ENCODE data around the gene SHISA9. TPM values are rescaled to one million over a fixed set of nuclear protein-coding genes. Genes with fewer than 3 reads are reported as not detected.

SHISA9 gene
- total RNA-seq, 2 experiments from 2014 or later, result 0.02 TPM; not detected in 1

GRCh38 chr16:12998361-12999085, 97.1 kb downstream of the SHISA9 start:
- Mint-ChIP-seq H3K27me3 (peaks cover 5% of the 10 kb centered on the region), H3K4me1 (no peaks in the 10 kb centered on the region), H3K27ac (no peak overlapping the region), H3K9me3 (ENCODE audit: low read depth) (no peaks in the 10 kb centered on the region), H3K36me3 (ENCODE audit: low read depth) (no peaks in the 10 kb centered on the region), H3K4me3 (no peak overlapping the region)
- CTCF ChIA-PET, result no interaction called here
- ATAC-seq, result no peak
- intact Hi-C loops (cut with DNase I, micrococcal nuclease), result no loop called here
- POLR2A ChIA-PET, result no interaction called here
- DNase-seq, result no peak

DNA sequence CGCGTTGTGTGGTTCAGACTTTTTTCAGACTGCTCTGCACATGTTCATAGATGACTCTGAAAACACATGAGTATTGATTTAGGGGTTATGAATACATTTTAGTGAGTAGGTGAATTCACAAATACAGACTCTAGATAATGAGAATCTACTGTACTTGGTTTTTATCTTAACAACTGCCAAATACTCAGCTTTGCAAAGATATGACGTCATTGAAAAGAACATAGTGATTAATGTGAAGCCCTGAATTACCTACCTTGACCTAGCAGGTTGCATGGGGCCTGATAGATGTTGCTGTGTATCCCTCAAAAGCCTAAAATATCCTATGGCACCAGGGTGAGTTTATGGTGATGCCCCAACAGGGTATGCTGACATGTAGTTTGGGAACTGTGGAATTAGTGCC, 98.0 kb downstream of the SHISA9 start:
- intact Hi-C loops (cut with DNase I, micrococcal nuclease), result no loop called here
- H3K4me3 Mint-ChIP-seq, result no peak overlapping the region
- H3K27me3 Mint-ChIP-seq, result peaks cover 5% of the 10 kb centered on the region
- ATAC-seq (no peak), DNase-seq (no peak)
- H3K9me3 Mint-ChIP-seq (ENCODE audit: low read depth), result no peaks in the 10 kb centered on the region
- ChIA-PET CTCF (no interaction called here), POLR2A (no interaction called here)
- H3K36me3 Mint-ChIP-seq (ENCODE audit: low read depth), result no peaks in the 10 kb centered on the region
- H3K4me1 Mint-ChIP-seq, result no peaks in the 10 kb centered on the region
- H3K27ac Mint-ChIP-seq, result no peak overlapping the region

GRCh38 chr16:13005721-13006247, 104.4 kb downstream of the SHISA9 start:
- intact Hi-C loops (cut with DNase I, micrococcal nuclease), result no loop called here
- CTCF ChIA-PET, result no interaction called here
- no peak for DNase-seq
- peaks cover 5% of the 10 kb centered on the region for H3K27me3 Mint-ChIP-seq
- no peak overlapping the region for H3K27ac Mint-ChIP-seq
- H3K4me3 Mint-ChIP-seq, result no peak overlapping the region
- H3K4me1 Mint-ChIP-seq, result no peaks in the 10 kb centered on the region
- no peaks in the 10 kb centered on the region for H3K36me3 Mint-ChIP-seq (ENCODE audit: low read depth)
- POLR2A ChIA-PET, result no interaction called here
- H3K9me3 Mint-ChIP-seq (ENCODE audit: low read depth), result peaks cover 3% of the 10 kb centered on the region
- ATAC-seq, result no peak

DNA sequence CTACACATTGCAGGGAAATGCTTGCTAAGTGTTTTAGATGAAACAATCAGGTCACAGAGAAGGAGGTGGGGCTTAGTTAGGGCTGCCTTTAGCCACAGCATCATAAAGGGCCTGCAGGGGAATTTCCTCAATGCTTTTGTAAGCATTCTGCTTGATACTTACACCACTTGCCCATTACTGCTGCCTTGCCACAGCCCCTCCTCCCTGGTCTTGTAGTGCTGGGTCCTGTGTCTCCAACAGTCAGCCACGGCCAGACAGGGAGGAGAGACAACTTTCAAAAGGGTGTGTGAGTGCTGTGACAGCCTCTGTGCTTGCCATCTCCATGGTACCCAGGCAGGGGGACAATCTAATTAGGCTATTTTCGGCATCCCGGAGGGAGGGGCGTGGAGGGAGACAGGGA, 111.2 kb downstream of the SHISA9 start:
- ATAC-seq (no peak), DNase-seq (no peak)
- POLR2A ChIA-PET, result no interaction called here
- intact Hi-C loops (cut with DNase I, micrococcal nuclease), result no loop called here
- Mint-ChIP-seq H3K36me3 (ENCODE audit: low read depth) (no peaks in the 10 kb centered on the region), H3K9me3 (ENCODE audit: low read depth) (no peaks in the 10 kb centered on the region), H3K27me3 (peaks cover 4% of the 10 kb centered on the region), H3K4me3 (no peak overlapping the region), H3K27ac (no peak overlapping the region), H3K4me1 (no peaks in the 10 kb centered on the region)
- CTCF ChIA-PET, result no interaction called here

- Mint-ChIP-seq H3K4me3 (no peak overlapping the region), H3K9me3 (ENCODE audit: low read depth) (no peaks in the 10 kb centered on the region), H3K27me3 (peaks cover 4% of the 10 kb centered on the region), H3K27ac (no peak overlapping the region), H3K36me3 (ENCODE audit: low read depth) (no peaks in the 10 kb centered on the region), H3K4me1 (no peaks in the 10 kb centered on the region)
- ChIA-PET CTCF (no interaction called here), POLR2A (no interaction called here)
- intact Hi-C loops (cut with DNase I, micrococcal nuclease), result no loop called here
- DNase-seq (no peak), ATAC-seq (no peak)
These were observed 111.6 kb downstream of the SHISA9 start for GRCh38 chr16:13013043-13013442.

DNA sequence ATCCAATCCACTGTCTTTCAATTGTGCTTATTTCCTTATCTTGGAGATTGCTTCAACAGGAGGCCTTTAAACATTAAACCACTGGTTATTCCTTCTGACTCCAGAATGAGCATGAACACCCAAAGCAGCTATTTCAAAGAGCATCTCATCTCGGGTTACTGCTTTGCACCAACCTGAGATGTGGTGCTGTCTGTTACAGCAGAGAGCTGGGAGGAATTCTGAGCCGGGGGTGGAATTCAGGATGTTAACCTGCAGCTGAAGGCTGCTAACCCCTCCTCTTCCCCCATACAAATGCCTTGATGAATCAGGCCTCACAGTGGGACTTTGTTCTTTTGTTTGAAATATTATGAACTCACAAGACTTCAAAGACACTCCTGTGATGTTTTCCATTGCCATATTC, 113.1 kb downstream of the SHISA9 start:
- H3K9me3 Mint-ChIP-seq (ENCODE audit: low read depth), result no peaks in the 10 kb centered on the region
- ATAC-seq (no peak), DNase-seq (no peak)
- no peaks in the 10 kb centered on the region for H3K4me1 Mint-ChIP-seq
- H3K36me3 Mint-ChIP-seq (ENCODE audit: low read depth), result no peaks in the 10 kb centered on the region
- CTCF ChIA-PET, result no interaction called here
- peaks cover 6% of the 10 kb centered on the region for H3K27me3 Mint-ChIP-seq
- no peak overlapping the region for H3K27ac Mint-ChIP-seq
- intact Hi-C loops (cut with DNase I, micrococcal nuclease), result no loop called here
- POLR2A ChIA-PET, result no interaction called here
- H3K4me3 Mint-ChIP-seq, result no peak overlapping the region

GRCh38 chr16:13018026-13018425, 116.6 kb downstream of the SHISA9 start:
- no peak overlapping the region for H3K4me3 Mint-ChIP-seq
- intact Hi-C loops (cut with DNase I, micrococcal nuclease), result no loop called here
- H3K27me3 Mint-ChIP-seq, result peaks cover 6% of the 10 kb centered on the region
- peaks cover 2% of the 10 kb centered on the region for H3K9me3 Mint-ChIP-seq (ENCODE audit: low read depth)
- ATAC-seq, result no peak
- H3K27ac Mint-ChIP-seq, result no peak overlapping the region
- no peaks in the 10 kb centered on the region for H3K36me3 Mint-ChIP-seq (ENCODE audit: low read depth)
- ChIA-PET CTCF (no interaction called here), POLR2A (no interaction called here)
- no peaks in the 10 kb centered on the region for H3K4me1 Mint-ChIP-seq
- no peak for DNase-seq

DNA sequence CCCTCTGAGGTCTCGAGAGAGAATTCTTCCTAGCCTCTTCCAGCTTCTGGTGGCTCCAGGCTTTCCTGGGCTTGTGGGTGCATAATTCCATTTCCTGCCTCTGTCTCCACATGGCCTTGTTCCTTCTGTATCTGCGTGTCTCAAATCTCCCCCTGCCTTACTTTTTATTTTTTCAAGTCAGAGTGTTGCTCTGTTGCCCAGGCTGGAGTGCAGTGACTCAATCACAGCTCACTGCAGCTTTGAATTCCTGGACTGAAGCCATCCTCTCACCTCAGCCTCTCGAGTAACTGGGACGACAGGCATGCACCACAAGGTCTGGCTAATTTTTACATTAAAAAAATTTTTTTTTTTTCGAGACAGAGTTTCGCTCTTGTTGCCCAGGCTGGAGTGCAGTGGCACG, 120.6 kb downstream of the SHISA9 start:
- Mint-ChIP-seq H3K4me1 (no peaks in the 10 kb centered on the region), H3K36me3 (ENCODE audit: low read depth) (no peaks in the 10 kb centered on the region), H3K27ac (no peak overlapping the region), H3K27me3 (peaks cover 6% of the 10 kb centered on the region), H3K9me3 (ENCODE audit: low read depth) (peaks cover 8% of the 10 kb centered on the region), H3K4me3 (no peak overlapping the region)
- ChIA-PET CTCF (no interaction called here), POLR2A (no interaction called here)
- intact Hi-C loops (cut with DNase I, micrococcal nuclease), result no loop called here
- ATAC-seq, result no peak
- DNase-seq, result no peak

DNA sequence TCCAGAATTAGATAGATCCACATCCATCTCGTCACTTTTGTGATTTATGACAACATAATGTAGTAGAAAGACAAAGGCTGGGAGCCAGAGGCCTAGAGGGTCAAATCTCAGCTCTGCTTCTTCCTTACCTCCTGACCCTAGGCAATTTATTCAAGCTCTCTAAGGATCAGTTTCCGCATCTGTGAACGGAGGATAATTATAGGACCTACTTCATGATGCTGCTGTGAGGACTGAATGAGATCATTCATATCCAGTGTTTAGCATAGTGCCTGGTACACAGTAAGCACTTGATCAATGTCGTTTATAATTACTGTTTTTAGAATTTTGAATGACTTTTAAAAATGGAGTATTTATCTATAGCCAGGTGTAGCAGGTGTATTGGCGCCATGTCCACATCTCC, 128.4 kb downstream of the SHISA9 start:
- H3K9me3 Mint-ChIP-seq (ENCODE audit: low read depth), result peaks cover 10% of the 10 kb centered on the region
- DNase-seq (no peak), ATAC-seq (no peak)
- H3K27me3 Mint-ChIP-seq, result peaks cover 2% of the 10 kb centered on the region
- intact Hi-C loops (cut with DNase I, micrococcal nuclease), result no loop called here
- no peaks in the 10 kb centered on the region for H3K36me3 Mint-ChIP-seq (ENCODE audit: low read depth)
- no peaks in the 10 kb centered on the region for H3K4me1 Mint-ChIP-seq
- POLR2A ChIA-PET, result no interaction called here
- CTCF ChIA-PET, result no interaction called here
- H3K27ac Mint-ChIP-seq, result no peak overlapping the region
- no peak overlapping the region for H3K4me3 Mint-ChIP-seq

DNA sequence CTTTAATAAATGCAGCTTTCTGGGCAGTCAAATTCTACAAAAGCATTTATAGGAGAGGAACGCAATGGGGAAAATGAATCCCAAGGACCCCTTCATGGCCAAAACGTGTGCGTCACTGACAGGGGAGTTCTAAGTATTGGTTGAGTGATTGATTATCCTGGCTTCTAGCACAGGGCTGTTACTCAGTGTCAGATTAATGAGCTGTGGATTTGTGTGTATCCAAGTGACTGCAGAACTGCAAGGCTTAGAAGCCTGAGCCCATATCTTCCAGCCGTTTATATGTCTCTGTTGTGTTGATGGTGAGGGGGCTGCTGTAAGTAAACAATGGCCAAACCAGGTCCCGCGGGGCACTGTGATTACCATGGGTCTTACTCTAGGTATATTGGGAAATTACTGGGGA, 129.4 kb downstream of the SHISA9 start:
- Mint-ChIP-seq H3K4me1 (no peaks in the 10 kb centered on the region), H3K9me3 (ENCODE audit: low read depth) (peaks cover 10% of the 10 kb centered on the region), H3K27ac (no peak overlapping the region), H3K27me3 (peaks cover 2% of the 10 kb centered on the region), H3K4me3 (no peak overlapping the region), H3K36me3 (ENCODE audit: low read depth) (no peaks in the 10 kb centered on the region)
- CTCF ChIA-PET, result no interaction called here
- intact Hi-C loops (cut with DNase I, micrococcal nuclease), result no loop called here
- DNase-seq (no peak), ATAC-seq (no peak)
- POLR2A ChIA-PET, result no interaction called here

DNA sequence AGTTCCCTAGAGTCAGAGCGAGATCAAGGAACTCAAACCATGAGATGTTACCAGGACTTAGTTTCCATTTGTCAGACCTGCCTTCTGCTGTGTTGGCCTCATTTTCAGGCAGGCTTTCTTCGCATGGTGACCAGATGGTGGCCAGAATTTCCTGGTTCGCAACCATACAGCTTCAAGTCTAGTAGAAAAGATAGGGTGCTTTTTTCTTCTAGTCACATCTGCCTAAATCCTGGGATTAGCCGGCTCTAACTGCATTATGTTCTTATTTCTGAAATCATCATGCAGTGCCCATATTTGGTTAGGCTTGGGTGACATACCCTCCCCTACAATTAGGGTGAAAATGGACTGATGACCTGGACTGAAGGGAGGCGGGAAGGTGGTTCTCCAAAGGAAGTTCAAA, 131.5 kb downstream of the SHISA9 start:
- Mint-ChIP-seq H3K4me1 (no peaks in the 10 kb centered on the region), H3K4me3 (no peak overlapping the region), H3K27ac (no peak overlapping the region), H3K27me3 (no peaks in the 10 kb centered on the region), H3K9me3 (ENCODE audit: low read depth) (peaks cover 4% of the 10 kb centered on the region), H3K36me3 (ENCODE audit: low read depth) (no peaks in the 10 kb centered on the region)
- intact Hi-C loops (cut with DNase I, micrococcal nuclease), result no loop called here
- DNase-seq (no peak), ATAC-seq (no peak)
- CTCF ChIA-PET, result no interaction called here
- POLR2A ChIA-PET, result interaction anchor here (0.6 kb wide), 1 partner anchor 203 kb away, joined by 3 read pairs; no protein-coding TSS in a partner anchor

GRCh38 chr16:13036600-13036999, 135.2 kb downstream of the SHISA9 start:
- Mint-ChIP-seq H3K27me3 (no peaks in the 10 kb centered on the region), H3K4me1 (no peaks in the 10 kb centered on the region), H3K4me3 (no peak overlapping the region), H3K9me3 (ENCODE audit: low read depth) (peaks cover 6% of the 10 kb centered on the region), H3K36me3 (ENCODE audit: low read depth) (no peaks in the 10 kb centered on the region), H3K27ac (no peak overlapping the region)
- ChIA-PET CTCF (no interaction called here), POLR2A (interaction anchor here (0.6 to 0.7 kb wide), 2 partner anchors 181 to 544 kb away, joined by 3 to 5 read pairs; no protein-coding TSS in a partner anchor)
- intact Hi-C loops (cut with DNase I, micrococcal nuclease), result no loop called here
- DNase-seq, result peak; percentile 57
- ATAC-seq, result no peak
